HPDE6-E6E7 (cell line): ENCODE results near the gene PRAME.
"Not testable (repeated sequence)": the region's sequence is repeated elsewhere in the genome, so short reads cannot be mapped to it uniquely, and the experiment has no call there.

ENCODE experiments used
- DNase-seq: peaks from one replicate; pipeline ENCODE4 v3.0.0; 2011; ENCODE audit warnings: missing footprints; ENCODE audit errors: extremely low spot score

PRAME gene

GRCh38 chr22:22521631-22522030, 37.4 kb downstream of the PRAME start:
- no peak for DNase-seq

GRCh38 chr22:22520667-22521602, 38.1 kb downstream of the PRAME start:
- no peak for DNase-seq

GRCh38 chr22:22520020-22520656, 38.9 kb downstream of the PRAME start, which contains the start of gene ZNF280A:
Gene ZNF280A (minus strand): TSS chr22:22520270. CDS start chr22:22515630, 4,640 bp downstream.
- DNase-seq = no peak

GRCh38 chr22:22519591-22519990, 39.5 kb downstream of the PRAME start:
- no peak for DNase-seq

- DNase-seq = no peak
These were observed 42.1 kb downstream of the PRAME start for GRCh38 chr22:22516992-22517391.

- DNase-seq = no peak
These were observed 43.2 kb downstream of the PRAME start for GRCh38 chr22:22515890-22516289.

- DNase-seq = not testable (repeated sequence)
These were observed 44.6 kb downstream of the PRAME start for GRCh38 chr22:22514431-22514830.

- DNase-seq = no peak
These were observed 45.4 kb downstream of the PRAME start for GRCh38 chr22:22513619-22514018.

- DNase-seq = no peak
These were observed 46.1 kb downstream of the PRAME start for GRCh38 chr22:22512951-22513350.

GRCh38 chr22:22510833-22511232, 48.2 kb downstream of the PRAME start:
- DNase-seq = not testable (repeated sequence)

GRCh38 chr22:22509912-22510311, 49.2 kb downstream of the PRAME start:
- DNase-seq = not testable (repeated sequence)

GRCh38 chr22:22508274-22509176, 50.5 kb downstream of the PRAME start, which contains the start of gene ZNF280B:
Gene ZNF280B (minus strand): TSS chr22:22508742. CDS start chr22:22489398, 19,344 bp downstream.
- no peak for DNase-seq

- no peak for DNase-seq
These were observed 51.3 kb downstream of the PRAME start for GRCh38 chr22:22507743-22508273.

- no peak for DNase-seq
These were observed 52.3 kb downstream of the PRAME start for GRCh38 chr22:22506736-22507135.

GRCh38 chr22:22498267-22498666, 60.8 kb downstream of the PRAME start:
- DNase-seq = no peak
